GM12892 (cell line): ENCODE measurements around the gene FAM221A.

Experiments used
- POLR2A ChIP-seq: IDR thresholded peaks from 2 replicates; pipeline ENCODE4 v1.6.1; 2011; ENCODE audit warnings: low read depth, low read length, control low read depth
- POLR2AphosphoS5 ChIP-seq: IDR thresholded peaks from 2 replicates; pipeline ENCODE4 v1.6.1; 2011; ENCODE audit warnings: low read depth, low read length, control low read depth
- TAF1 ChIP-seq: IDR thresholded peaks from 2 replicates; pipeline ENCODE4 v1.6.1; 2011; ENCODE audit warnings: low read depth, mild to moderate bottlenecking, control low read depth, low read length, borderline replicate concordance

DNA sequence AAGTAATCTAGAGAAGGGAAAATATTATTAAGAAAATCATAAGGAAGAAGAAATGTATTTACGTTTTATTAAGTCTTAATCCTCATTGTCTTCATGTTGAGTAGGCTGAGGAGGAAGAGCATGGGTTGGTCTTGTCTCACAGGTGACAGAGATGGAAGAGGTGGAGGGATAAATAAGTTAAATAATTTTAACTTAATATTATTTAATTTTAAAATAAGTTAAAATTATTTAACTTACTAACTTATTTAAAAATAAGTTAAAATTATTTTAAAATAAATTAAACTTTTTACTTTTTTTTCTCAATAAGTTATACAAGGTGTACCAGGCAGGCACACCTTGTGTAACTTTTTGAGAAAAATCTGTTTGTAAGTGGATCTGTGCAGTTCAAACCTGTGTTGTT, 66.6 kb downstream of the FAM221A start:
- TF ChIP-seq POLR2A: no peak
- no peak for TF ChIP-seq TAF1
- TF ChIP-seq POLR2AphosphoS5: no peak
